ENCODE measurements around the gene SHISA7.

SHISA7 gene

GRCh38 chr19:55482156-55482961 is 39.3 kb upstream of the SHISA7 start:
- DNase-seq (ENCODE audit: low spot score) (no peak), FAIRE-seq (no peak)

DNA sequence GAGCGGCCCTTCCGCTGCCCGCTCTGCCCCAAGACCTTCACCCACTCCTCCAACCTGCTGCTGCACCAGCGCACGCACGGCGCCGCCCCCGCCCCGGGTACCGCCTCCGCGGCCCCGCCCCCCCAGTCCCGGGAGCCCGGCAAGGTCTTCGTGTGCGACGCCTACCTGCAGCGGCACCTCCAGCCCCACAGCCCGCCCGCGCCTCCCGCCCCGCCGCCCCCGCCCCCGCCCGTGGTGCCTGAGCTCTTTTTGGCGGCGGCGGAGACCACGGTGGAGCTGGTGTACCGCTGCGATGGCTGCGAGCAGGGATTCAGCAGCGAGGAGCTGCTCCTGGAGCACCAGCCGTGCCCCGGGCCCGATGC is 38.7 kb upstream of the SHISA7 start:
- FAIRE-seq (no peak), DNase-seq (ENCODE audit: low spot score) (no peak)

- FAIRE-seq (no peak), DNase-seq (ENCODE audit: low spot score) (no peak)
Observed at GRCh38 chr19:55481148-55481793, 38.2 kb upstream of the SHISA7 start.

- DNase-seq (ENCODE audit: low spot score): no peak
- FAIRE-seq: no peak
Observed at GRCh38 chr19:55479451-55480230, 36.5 kb upstream of the SHISA7 start.

- FAIRE-seq (no peak), DNase-seq (ENCODE audit: low spot score) (no peak)
Observed at GRCh38 chr19:55479045-55479444, 35.9 kb upstream of the SHISA7 start.

GRCh38 chr19:55478364-55478763 is 35.3 kb upstream of the SHISA7 start:
- FAIRE-seq (no peak), DNase-seq (ENCODE audit: low spot score) (no peak)

DNA sequence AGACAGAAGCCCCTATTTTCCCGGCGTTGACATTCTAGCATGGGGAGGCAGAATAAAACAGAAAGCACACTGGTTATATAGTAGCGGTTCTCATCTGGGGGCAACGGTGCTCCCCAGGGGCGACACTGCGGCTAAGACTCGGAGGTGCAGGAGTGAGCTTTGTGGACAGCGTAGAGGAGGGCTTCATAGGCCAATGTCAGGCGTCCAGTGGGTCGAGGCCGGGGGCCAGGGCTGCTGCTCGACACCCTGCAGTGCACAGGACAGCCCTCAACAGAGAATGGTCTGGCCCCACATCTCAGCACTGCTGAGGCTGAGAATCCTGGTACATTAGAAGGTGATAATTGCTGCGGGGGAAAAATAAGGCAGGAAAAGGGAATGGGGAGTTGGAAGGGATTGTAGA is 34.8 kb upstream of the SHISA7 start:
- FAIRE-seq (no peak), DNase-seq (ENCODE audit: low spot score) (no peak)

- peak; percentile 75 for FAIRE-seq
- peak; percentile 98 for DNase-seq (ENCODE audit: low spot score)
Observed at GRCh38 chr19:55476100-55476775, 33.1 kb upstream of the SHISA7 start, which contains the start of gene ZNF628. TSS of gene ZNF628 (plus strand) at chr19:55476617. CDS start at chr19:55479911, 3,294 bp downstream.

DNA sequence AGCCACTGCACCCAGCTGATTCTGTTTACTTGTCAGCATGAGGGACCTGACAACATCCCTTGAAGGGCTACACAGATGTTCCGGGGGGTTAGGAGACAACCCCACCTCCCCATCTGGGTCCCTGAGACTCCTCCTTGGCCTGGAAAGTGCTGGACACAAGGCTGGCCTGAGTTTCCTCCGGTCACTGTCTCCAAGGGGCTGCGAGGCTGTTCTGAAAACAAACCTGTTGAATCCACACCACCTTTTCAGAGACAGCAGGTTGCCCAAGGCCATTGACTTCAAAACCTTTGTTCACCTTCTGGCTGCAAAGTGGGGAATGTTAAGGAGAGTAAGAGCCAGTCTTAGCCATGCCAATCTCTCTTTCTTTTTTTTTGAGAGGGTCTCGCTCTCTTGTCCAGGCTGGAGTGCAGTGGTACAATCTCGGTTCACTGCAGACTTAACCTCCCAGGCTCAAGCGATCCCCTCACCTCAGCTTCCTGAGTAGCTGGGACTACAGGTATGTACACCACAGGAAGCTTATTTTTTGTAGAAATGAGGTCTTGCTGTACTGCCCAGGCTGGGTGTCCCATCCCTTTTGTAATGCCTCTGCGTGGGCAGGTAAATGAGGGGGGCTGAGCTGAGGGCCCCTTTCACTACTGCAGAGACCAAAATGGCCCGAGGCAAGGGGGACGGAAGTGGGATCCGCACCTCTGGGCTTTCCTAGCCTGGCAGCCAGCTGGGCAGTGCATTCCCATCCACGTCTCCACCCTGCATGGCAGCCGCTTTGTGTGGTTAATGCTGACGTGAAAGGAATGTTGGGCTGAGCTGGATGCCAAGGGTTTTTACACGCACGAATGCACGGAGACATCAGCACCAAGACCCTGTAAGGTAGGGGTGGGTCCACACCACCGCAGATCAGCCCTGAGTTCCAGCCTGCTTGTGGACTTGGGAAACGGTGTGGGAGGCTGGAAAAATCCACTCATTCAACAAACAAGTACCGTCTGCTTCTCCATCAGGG is 31.5 kb upstream of the SHISA7 start:
- DNase-seq (ENCODE audit: low spot score) (no peak), FAIRE-seq (no peak)

- no peak for DNase-seq (ENCODE audit: low spot score)
- FAIRE-seq: no peak
Observed at GRCh38 chr19:55473225-55474012, 30.3 kb upstream of the SHISA7 start.

DNA sequence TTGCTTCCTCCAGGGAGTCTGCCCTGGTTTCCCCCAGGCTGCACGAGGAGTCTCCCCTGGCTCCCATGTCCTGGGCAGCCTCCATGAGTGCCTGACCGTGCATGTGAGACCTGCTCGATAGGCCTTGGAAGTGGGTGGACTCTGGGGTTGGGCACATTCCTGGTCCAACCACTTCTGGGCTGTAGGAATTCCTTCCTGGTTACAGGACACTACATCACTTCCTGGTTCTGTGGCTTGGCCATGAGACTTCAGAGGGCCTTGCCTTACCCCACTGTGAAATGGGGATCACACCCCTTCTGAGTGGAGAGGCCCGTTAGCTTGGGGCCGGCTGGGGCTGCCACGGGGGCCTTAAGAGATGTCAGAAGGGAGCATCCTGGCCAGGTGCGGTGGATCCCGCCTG is 29.4 kb upstream of the SHISA7 start:
- DNase-seq (ENCODE audit: low spot score): peak; percentile 71
- no peak for FAIRE-seq

- DNase-seq (ENCODE audit: low spot score) (no peak), FAIRE-seq (no peak)
Observed at GRCh38 chr19:55471266-55471665, 28.2 kb upstream of the SHISA7 start.

DNA sequence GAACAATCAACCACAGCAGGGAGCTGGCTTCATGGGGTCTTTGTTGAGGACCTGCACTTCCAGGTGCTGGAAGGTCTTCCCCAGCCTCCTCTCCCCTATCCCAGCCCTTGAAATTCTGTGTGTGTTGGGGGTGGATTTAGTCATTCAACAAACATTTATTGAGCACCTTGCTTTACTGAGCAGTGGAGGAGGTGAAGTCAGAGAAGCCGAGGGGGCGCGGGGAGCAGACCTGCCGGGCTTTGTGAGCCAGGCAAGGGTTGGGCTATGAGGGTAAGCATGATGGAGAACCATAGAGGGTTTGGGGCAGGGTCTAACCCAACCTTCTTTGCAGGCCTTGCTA is 24.9 kb upstream of the SHISA7 start:
- DNase-seq (ENCODE audit: low spot score) (no peak), FAIRE-seq (no peak)

DNA sequence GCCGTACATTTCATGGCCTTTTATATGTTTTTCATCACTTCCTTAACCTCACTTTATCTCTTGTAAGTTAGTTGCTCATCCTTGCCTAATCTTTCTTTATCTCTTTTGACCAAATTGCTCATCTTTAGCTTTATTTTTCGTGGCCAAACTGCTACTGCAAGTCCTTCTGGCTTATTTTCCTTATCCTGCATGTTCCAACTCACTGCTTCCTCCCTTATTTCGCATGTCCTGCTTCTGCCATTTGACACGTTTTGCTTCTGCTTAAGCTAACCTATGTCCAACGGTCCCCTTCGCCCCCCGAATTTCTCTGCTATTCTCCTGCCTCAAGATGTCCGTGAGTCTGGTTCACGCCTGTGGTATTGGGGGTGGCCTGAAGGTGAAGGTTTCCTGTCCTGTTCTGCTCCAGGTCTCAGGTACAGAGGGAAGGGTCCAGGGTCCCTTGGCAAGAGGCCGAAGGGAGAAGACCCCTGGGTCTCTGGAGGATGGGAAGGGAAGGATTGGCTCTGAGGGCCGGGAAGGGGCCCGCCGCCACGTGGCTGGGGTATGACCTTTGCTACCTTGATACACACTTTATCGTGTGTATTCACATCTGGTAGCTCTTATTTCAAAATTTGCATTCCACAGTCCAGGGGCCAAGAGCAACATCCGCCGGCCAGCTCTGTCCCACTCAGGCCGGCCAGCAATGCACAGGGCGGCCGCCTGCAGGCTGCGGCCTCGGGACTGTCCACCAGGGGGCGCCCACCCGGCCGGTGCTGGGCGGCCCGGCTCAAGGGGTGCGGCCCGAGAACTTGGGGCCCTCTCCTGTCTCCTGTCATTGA is 24.3 kb upstream of the SHISA7 start:
- FAIRE-seq (no peak), DNase-seq (ENCODE audit: low spot score) (peak; percentile 64)

DNA sequence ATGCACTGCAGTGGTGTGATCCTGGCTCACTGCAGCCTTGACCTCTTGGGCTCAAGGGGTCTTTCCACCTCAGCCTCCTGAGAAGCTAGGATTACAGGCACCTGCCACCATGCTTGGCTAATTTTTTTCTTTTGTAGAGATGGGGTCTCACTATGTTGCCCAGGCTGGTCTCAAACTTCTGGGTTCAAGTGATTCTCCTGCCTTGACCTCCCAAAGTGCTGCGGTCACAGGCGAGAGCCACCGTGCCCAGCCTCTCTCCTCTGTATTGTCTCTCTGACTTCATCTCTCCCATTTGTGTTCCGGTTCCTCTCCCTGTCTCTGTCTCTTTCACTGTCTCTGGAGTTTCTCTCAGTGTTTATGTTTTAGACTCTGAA is 23.1 kb upstream of the SHISA7 start:
- FAIRE-seq: no peak

DNA sequence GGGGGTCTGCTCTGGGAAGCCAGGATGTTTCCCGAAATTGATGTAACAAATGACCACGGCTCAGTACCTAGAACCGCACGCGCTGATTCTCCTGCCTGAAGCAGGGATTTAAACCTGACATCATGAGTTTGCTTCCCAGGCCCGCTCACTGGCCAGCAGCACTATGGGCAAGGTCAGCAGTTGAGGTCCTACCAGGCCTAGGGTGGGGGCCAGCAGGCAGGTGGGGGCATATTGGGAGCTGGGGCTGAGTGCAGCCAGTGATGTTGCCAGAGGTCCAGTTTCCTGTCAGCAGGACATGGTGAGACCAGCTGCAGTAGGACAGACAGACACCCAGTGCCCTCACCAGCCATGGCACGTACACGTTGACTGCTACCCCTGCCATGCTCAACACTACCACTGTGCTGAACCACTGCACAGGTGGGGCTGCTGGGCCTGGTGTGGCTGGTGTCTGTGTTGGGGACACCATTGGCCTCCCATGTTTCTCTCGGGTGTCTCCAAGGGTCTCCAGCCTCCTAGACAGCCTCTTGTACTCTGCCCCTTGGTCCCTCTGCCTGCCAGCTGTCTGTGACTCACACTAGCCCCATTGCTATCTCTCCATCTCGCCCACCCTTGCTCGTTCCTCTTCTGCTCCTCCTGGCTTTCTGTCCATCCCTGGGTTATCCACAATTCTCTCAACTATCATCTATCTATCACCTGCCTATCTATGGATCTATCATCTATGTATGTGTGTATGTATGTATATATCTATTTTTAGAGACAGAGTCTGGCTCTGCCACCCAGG is 22.6 kb upstream of the SHISA7 start:
- DNase-seq (ENCODE audit: low spot score) (no peak), FAIRE-seq (no peak)

More for the DNA sequence above, 23.1 kb upstream of the SHISA7 start:
- no peak for DNase-seq (ENCODE audit: low spot score)

DNA sequence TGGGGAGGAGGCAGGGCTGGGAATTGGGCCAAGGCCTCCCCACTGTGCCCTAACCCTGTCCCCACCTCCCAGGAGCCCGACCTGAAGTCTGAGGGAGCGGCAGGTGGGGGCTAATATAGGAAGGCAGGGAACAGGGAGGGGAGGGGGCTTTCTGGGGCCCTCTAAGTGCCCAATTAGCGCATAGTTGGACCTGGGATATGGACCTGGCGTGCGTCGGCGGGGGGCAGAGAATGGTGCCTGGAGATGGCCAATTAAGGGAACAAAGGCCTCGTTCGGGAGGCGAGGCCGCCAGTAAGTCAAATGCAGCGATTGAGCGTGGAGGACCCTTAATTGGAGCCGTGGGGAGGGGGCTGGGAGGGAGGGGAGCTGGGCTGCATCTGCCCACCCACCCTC is 21.6 kb upstream of the SHISA7 start, which contains the start of gene C19orf85:
Gene C19orf85 (minus strand): TSS at position 90 of the 393 bp plus-strand sequence. CDS start 197 bp downstream, outside the sequence.
- DNase-seq (ENCODE audit: low spot score) (no peak), FAIRE-seq (no peak)

All from urothelium cell line (cell line).